GM10266 (cell line): ENCODE measurements around the gene OSBPL1A.
"Not testable (repeated sequence)": the region's sequence is repeated elsewhere in the genome, so short reads cannot be mapped to it uniquely, and the experiment has no call there.

Experiments
- DNase-seq: peaks from one replicate; pipeline ENCODE4 v3.0.0; 2012; ENCODE audit errors: extremely low spot score
- TF ChIP-seq, protein P1 (sequence below): IDR thresholded peaks from 2 replicates; pipeline ENCODE4 v1.5.1; 2012; ENCODE audit warnings: mild to moderate bottlenecking, low read depth; ENCODE audit not compliant: control insufficient read depth, insufficient read depth; ENCODE audit errors: missing control alignments

OSBPL1A gene

DNA sequence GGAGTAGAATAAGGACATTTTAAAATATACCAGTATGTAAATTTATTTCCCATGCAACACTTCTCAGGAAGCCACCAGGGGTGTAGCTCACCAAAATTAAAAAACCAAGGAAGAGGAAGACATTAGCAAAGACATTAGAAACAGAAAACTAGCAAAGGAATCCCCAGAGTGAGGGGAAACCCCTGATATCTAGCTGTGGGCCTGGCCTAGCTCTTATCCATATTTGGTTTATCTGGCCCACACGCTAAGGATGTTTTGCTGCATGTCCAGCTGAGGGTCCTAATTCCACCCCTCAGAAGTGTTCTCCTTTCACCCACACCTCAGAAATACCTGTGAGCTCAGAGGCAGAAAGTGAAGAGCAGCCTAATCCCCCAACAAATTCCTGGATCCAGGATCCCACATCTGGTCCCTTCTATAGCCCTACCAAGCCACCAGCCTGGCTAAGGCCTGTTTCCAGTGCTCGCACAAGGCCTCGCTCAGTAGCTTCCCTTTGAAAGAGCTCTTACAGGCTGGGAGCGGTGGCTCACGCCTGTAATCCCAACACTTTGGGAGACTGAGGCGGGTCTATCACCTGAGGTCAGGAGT is 17.4 kb downstream of the OSBPL1A start:
- TF ChIP-seq, protein P1, sequence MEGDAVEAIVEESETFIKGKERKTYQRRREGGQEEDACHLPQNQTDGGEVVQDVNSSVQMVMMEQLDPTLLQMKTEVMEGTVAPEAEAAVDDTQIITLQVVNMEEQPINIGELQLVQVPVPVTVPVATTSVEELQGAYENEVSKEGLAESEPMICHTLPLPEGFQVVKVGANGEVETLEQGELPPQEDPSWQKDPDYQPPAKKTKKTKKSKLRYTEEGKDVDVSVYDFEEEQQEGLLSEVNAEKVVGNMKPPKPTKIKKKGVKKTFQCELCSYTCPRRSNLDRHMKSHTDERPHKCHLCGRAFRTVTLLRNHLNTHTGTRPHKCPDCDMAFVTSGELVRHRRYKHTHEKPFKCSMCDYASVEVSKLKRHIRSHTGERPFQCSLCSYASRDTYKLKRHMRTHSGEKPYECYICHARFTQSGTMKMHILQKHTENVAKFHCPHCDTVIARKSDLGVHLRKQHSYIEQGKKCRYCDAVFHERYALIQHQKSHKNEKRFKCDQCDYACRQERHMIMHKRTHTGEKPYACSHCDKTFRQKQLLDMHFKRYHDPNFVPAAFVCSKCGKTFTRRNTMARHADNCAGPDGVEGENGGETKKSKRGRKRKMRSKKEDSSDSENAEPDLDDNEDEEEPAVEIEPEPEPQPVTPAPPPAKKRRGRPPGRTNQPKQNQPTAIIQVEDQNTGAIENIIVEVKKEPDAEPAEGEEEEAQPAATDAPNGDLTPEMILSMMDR, result no peak
- DNase-seq, result peak; percentile 45

DNA sequence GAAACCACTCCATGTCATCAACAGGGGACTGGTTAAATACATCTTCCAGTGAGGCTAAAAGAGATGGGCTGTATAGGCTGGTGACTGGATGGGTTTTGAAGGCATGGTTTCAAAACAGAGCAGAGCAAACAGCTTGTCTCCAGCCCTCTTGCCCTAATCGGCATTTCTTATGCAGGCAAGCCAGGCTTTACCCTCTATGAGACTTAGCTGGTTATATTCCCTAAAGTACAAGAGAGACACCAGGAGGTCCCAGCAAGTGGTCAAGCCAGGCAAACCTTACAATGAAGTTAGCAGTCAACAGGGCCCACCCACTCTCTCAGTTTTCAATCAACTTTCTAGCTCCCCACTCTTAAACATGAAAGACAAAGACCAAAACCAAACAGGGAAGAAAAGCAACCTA is 19.0 kb downstream of the OSBPL1A start:
- TF ChIP-seq, protein P1, result no peak
- DNase-seq, result no peak

DNA sequence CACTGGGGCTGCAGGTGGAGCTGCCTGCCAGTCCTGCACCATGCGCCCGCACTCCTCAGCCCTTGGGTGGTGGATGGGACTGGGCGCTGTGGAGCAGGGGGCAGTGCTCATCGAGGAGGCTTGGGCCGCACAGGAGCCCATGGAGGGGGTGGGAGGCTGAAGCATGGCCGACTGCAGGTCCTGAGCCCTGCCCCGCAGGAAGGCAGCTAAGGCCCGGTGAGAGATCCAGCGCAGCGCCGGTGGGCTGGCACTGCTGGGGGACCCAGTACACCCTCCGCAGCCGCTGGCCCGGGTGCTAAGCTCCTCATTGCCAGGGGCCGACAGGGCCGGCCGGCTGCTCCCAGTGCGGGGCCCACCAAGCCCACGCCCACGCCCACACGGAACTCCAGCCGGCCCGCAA is 21.1 kb downstream of the OSBPL1A start:
- not testable (repeated sequence) for DNase-seq

DNA sequence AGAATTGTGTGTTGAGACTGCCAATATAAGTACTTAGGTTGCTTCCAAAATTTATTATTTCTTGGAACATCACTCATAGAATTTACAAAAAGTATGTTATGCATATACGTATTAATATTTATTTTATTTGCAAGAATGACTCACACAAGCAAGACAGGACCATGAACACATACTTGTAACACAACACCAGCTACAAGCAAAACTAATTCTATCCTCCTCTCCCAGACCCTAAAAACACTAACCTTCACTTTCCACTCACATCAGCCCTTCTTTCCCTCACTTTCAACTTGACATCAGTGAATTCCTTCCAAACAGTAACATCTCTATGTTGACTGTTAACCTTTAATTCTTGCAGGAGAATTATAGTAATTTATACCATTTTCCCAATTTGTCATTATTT is 24.3 kb downstream of the OSBPL1A start:
- DNase-seq, result no peak
- TF ChIP-seq, protein P1, result no peak

DNA sequence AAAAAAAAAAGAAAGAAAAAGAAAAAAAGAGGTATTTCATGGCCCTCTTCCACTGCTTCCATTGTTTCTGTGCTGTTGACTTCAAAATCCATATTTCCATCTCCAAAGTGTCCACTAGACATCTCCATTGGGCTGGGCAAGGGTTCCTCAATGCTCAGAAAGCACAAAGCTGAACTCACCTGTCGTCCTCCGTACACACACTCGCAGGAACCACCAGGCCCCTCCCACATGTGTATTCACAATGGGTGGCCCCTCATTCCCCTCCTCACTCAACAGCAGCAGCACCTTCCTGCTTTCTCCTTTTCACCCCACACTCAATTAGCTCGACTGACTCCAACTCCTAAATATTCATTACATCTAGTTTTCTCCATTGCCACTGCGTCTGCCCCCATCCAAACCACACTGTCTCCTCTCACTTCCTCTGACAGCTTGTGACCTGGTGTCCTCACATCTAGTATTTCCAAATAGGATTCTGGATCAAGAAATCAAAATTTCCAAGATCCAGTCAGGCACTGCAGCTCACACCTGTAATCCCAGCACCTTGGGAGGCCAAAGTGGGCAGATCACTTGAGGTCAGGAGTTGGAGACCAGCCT is 25.2 kb downstream of the OSBPL1A start:
- TF ChIP-seq, protein P1, result no peak
- DNase-seq, result no peak

DNA sequence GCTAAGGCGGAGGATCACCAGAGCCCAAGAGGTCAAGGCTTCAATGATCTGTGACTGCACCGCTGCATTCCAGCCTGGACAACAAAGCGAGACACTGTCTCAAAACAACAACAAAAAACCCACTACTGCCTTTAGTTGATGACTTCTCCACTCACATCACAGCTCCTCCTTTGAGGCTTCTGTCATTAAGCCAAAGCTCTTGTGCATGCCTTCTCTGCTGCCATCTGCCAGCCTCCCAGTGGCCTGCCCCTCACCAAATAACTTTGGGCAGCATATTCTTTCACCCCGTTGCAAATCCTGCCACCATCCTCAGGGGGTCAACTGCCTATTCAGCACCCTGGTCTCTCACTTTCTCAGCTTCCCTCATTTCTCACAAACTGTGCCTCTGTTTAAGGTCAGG is 27.5 kb downstream of the OSBPL1A start:
- TF ChIP-seq, protein P1, result no peak
- DNase-seq, result no peak

DNA sequence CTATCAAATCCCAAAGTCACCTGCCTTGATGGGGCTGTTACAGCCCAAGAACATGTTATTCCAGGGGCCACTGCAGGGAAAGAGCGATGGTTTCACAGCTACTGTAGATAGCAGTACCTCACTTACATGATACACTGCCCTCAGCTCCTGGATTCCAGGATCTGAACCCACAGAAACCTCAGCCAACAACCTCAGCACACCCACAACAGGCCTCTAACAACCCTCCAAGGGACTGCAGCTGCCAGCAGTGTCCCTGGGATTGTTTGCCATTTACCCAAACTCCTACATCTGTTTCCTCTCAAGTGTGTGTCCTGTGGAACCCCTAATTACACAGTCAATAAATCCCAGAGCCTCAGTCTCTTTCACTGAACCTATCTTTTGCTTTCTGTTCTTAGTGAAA is 28.2 kb downstream of the OSBPL1A start:
- TF ChIP-seq, protein P1, result no peak
- DNase-seq, result no peak

DNA sequence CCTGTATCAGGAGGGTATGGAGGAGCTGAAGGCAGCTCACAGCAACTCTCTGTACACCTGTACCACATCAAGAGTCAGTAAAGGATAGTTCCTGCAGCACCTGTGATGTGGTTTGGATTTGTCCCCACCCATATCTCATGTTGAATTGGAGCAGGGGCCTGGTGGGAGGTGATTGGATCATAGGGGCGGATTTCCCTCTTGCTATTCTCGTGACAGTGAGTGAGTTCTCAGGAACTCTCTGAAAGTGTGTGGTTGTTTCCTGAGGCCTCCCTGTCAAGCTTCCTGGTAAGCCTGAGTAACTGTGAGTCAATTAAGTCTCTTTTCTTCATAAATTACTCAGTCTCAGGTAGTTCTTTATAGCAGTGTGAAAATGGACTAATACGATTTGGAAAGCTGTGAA is 28.9 kb downstream of the OSBPL1A start:
- no peak for DNase-seq
- TF ChIP-seq, protein P1, result no peak
